OCI-LY1 (cell line): Measurements from ENCODE around the gene VPS35L.

Experiments used
- CTCF ChIP-seq: fragments of 200-600 bp; sonication (generic), shearing (Covaris generic); IDR thresholded peaks from 2 replicates; pipeline ENCODE4 v1.5.1; 2017; ENCODE audit warnings: mild to moderate bottlenecking, antibody characterized with exemption, low read length, moderate library complexity, mixed read lengths
- EZH2 ChIP-seq: fragments of 200-600 bp; sonication (generic), shearing (Covaris generic); IDR thresholded peaks from 2 replicates; pipeline ENCODE4 v1.8.0; 2017; ENCODE audit warnings: borderline replicate concordance, mixed run types, mild to moderate bottlenecking, antibody characterized with exemption, low read length, moderate library complexity, mixed read lengths

GRCh38 chr16:19689342-19689741 lies 133.8 kb downstream of the VPS35L start:
- TF ChIP-seq EZH2 (no peak), CTCF (no peak)
